HG03066 (cell line): ENCODE results near the gene ELOB.

ENCODE experiments used
- ATAC-seq: cut with Tn5 transposase; IDR thresholded peaks from one replicate; pipeline ENCODE4 v1.9.1; 2021; ENCODE audit warnings: low read depth; ENCODE audit not compliant: unreplicated experiment

ELOB gene

GRCh38 chr16:2811703-2812471, 34.8 kb upstream of the ELOB start:
- no peak for ATAC-seq

DNA sequence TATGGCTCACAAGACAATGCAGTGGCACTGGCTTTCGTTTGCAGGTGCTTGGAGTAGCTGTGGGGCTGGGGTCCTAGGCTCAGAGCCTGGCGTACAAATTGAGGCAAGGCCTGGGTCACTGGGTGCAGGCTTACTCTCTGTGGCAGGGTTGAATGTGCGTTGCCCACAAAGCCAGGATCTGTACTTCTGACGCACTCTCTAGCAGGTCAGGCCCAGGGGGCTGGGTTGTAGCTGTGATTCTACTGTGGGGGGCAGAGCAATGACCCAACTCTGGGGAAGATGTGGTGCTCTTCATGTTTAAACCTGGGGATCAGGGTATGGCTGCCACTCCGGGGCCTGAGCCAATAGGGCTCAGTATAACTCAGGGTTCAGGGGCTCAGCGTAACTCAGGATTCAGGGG, 33.6 kb upstream of the ELOB start:
- no peak for ATAC-seq

DNA sequence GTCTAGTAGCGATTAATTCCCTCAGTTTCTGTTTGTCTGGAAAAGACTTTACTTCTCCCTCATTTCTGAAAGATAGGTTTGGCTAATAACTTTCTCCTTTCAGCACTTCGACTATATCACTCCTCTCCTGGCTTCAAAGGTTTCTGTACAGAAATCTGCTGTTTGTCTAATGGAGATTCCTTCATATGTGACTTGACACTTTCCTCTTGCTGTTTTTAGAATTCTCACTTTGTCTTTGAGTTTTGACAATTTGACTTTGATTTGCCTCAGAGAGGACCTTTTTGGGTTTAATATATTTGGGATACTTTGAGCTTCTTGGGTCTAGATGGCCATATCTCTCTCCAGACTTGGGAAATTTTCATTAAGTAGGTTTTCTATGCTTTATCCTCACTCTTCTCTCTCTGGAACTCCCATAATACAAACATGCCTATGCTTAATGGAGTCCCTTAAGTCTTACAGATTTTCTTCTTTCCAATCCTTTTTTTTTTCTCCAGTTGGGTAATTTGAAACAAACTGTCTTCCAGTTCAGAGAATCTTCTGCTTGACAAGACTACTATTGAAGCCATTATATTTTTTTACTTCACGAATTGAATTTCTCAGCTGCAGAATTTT, 32.2 kb upstream of the ELOB start:
- no peak for ATAC-seq

- no peak for ATAC-seq
These were observed 31.1 kb upstream of the ELOB start for GRCh38 chr16:2808181-2808580.

DNA sequence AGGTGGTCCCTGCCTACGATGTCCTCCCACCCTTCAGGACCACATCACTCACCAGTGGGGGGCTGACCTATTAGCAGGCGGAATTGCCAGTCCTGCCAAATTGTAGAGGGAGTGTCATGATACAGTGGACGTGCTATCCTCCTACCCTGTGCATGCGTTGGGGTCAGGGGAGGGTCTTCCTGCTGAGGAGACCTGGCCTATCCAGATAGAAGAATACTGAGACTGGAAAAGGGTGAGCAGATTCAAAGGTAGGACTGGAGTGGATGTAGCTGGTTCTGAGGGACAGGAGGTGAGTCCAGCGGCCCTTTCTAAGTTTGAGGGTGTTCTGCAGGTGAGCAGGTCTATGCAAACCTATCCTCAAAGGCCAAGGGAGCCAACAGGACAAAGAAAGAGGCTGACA, 29.2 kb upstream of the ELOB start:
- no peak for ATAC-seq

DNA sequence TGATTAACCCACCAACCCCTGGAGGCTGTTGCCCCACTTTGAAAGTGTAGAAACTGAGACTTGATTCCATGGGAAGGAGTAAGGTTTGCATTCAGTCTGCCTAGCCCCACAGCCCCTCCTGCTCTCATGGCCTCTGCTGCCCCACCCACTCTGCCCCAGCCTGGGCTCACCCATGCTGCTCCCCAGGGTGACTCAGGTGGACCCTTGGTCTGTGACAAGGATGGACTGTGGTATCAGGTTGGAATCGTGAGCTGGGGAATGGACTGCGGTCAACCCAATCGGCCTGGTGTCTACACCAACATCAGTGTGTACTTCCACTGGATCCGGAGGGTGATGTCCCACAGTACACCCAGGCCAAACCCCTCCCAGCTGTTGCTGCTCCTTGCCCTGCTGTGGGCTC, 27.6 kb upstream of the ELOB start:
- ATAC-seq, result no peak

GRCh38 chr16:2803545-2804195, 26.6 kb upstream of the ELOB start:
- no peak for ATAC-seq

DNA sequence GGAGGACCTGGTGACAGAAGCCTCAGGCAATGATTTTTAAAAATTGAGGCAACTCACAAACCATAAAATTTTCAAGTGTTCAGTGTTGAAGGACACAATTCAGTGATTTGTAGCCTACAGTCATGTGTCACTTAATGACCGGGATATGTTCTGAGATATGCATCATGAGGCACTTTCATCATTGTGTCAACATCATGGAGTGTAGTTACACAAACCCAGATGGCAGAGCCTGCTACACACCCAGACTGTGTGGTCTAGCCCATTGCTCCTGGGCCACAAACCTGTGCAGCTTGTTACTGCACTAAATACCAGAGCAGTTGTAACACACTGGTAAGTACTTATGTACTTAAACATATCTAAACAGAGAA, 22.8 kb upstream of the ELOB start:
- ATAC-seq, result no peak

DNA sequence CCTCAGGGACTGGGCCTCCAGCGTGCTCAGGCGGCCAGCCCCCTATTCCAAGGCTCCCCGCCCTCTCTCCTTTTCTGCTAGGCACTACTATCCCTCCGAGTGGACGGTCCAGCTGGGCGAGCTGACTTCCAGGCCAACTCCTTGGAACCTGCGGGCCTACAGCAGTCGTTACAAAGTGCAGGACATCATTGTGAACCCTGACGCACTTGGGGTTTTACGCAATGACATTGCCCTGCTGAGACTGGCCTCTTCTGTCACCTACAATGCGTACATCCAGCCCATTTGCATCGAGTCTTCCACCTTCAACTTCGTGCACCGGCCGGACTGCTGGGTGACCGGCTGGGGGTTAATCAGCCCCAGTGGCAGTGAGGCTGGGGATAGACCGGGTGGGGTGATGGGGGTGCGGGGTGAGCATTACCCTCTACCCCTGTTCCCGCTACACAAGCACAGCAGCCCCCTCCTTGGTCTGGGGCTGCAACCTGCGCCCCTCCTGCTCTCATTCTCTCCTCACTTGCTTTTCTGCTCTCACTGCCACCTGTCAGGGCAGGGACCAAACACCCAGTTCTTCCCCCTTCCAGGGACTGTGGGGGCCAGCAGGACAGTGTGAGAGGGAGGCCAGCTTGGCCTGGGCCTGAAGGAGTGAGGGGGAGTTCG, 22.3 kb upstream of the ELOB start:
- ATAC-seq, result no peak

GRCh38 chr16:2798723-2799204, 21.7 kb upstream of the ELOB start:
- no peak for ATAC-seq

DNA sequence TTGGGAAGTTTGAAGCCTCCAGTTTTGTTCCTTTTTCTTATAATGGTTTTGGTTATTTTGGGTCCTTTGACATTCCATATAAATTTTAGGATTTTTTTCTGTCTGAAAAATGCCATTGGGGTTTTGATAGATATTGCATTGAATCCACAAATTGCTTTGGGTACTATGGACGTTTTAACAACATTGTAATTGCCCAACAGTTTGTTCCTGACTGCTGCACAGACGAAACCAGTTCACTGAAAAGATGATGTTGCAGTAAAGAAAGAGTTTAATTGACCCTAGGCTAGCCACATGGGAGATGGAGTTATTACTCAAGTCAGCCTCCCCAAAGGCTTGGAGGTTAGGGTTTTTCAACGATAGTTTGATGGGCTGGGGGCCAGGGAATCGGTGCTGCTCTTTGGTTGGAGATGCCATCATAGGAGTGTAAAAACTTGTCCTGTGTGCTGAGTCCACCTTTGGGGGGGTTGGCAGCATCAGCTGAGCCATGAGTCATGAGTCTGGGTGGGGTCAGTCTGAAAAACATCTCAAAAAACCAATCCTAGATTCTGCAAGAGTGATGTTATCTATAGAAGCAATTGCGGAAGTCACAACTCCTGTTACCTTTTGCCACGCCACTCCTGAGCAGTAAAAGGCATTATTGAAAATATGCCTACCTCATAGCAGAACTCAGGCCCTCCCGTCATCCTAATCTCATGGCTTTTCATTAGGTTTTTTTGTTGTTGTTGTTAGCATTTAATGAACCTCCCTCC, 18.5 kb upstream of the ELOB start:
- no peak for ATAC-seq

DNA sequence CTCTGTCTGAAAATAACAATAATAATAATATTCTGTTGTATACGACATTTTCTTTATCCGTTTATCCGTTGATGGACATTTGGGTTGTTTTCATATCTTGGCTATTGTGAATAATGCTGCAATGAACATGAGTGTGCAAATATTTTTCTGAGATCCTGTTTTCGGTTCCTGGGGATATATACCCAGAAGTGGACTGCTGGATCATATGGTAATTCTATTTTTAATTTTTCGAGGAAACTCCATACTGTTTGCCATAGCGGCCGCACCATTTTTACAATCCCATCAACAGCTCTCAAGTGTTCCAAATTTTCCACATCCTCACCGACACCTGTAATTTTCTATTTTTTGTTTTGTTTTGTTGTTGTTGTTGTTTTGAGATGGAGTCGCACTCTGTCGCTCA, 15.9 kb upstream of the ELOB start:
- no peak for ATAC-seq

DNA sequence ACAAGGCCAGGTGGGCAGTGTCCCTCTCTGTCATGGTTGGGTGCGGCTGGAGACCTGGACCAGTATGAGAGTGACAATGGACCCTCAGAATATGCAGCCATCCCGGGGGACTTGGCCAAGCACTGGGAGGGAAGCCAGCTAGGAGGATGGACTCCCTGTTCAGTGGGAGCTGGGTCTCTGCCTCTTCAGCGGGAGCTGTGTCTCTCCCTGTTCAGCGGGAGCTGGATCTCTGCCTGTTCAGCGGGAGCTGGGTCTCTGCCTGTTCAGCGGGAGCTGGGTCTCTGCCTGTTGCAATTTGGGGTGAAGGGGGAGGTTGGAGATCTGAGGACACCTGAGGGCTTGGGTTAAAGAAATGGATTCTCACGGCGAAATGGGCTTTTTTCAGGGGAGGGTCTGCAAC, 14.1 kb upstream of the ELOB start:
- ATAC-seq, result no peak

- ATAC-seq, result no peak
These were observed 13.6 kb upstream of the ELOB start for GRCh38 chr16:2790631-2791030.

- no peak for ATAC-seq
These were observed 10.9 kb upstream of the ELOB start for GRCh38 chr16:2787961-2788360.

- no peak for ATAC-seq
These were observed 10.3 kb upstream of the ELOB start, which contains the start of gene PRSS33 for GRCh38 chr16:2787406-2787805. Gene PRSS33 (minus strand): TSS chr16:2787560. CDS start chr16:2786547, 1,013 bp downstream.

- no peak for ATAC-seq
These were observed 9.7 kb upstream of the ELOB start for GRCh38 chr16:2786826-2787151.

DNA sequence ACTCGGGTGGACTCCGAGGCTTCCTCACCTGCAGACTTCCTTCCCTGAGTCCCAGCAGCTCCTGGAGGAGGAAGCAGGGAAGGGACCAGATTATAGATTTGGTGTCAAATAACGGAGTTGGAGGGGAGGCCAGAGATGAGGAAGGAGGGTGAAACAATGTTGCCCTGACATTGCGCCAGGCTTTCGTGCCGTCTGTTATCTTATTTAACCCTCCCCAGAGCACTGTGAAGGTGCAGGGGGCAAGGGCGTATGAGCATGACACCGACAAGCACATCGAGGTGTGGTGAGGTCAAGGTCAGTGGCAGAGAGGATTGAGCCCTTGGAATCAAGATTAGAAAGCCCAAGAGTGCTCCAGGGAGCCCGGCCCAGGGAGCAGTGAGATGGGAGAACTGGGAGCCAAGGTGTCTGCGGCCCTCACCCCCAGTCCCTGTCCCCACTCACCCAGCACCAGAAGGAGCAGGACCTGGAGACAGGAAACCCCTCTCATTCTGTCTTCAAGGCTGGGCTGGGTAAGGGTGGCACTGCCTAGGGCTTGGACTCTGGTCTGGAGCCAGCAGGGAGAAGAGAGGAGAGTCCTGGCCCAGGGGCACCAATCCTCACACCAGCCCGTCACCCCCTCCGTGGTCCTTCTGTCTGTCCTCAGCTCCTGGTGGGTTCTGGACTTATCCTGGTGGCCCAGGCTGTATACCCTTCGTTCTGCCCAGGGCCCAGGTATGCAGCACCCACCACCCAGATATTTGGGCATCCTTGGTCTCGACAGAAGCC, 9.2 kb upstream of the ELOB start:
- no peak for ATAC-seq

- ATAC-seq, result no peak
These were observed 8.3 kb upstream of the ELOB start for GRCh38 chr16:2785101-2785991.
